ENCODE data around the gene GGT6.
A peak's percentile ranks its signal among the peaks of the same experiment; 100 is the strongest.
"Not testable (repeated sequence)": the region's sequence is repeated elsewhere in the genome, so short reads cannot be mapped to it uniquely, and the experiment has no call there.

GGT6 gene

GRCh38 chr17:4560421-4560820, at the start of gene GGT6:
Gene GGT6, minus strand, starts transcription at chr17:4560577. Its CDS starts 56 bp downstream, at chr17:4560521.
- DNase-seq: no peak

GRCh38 chr17:4610162-4610561, 49.8 kb upstream of the GGT6 start:
- no peak for DNase-seq

GRCh38 chr17:4609761-4610160, 49.4 kb upstream of the GGT6 start:
- DNase-seq: no peak

GRCh38 chr17:4607773-4608187, 47.4 kb upstream of the GGT6 start:
- no peak for DNase-seq

- DNase-seq: no peak
Measured at GRCh38 chr17:4607261-4607741, 46.9 kb upstream of the GGT6 start.

GRCh38 chr17:4605826-4606225, 45.4 kb upstream of the GGT6 start:
- no peak for DNase-seq

- DNase-seq: not testable (repeated sequence)
Measured at GRCh38 chr17:4604736-4605135, 44.4 kb upstream of the GGT6 start.

- no peak for DNase-seq
Measured at GRCh38 chr17:4604111-4604644, 43.8 kb upstream of the GGT6 start.

GRCh38 chr17:4602041-4602440, 41.7 kb upstream of the GGT6 start:
- no peak for DNase-seq

- DNase-seq: no peak
Measured at GRCh38 chr17:4601326-4601725, 40.9 kb upstream of the GGT6 start.

GRCh38 chr17:4600563-4600962, 40.2 kb upstream of the GGT6 start:
- no peak for DNase-seq

- DNase-seq: no peak
Measured at GRCh38 chr17:4599505-4600281, 39.3 kb upstream of the GGT6 start.

- no peak for DNase-seq
Measured at GRCh38 chr17:4598776-4599504, 38.6 kb upstream of the GGT6 start.

- DNase-seq: no peak
Measured at GRCh38 chr17:4597975-4598374, 37.6 kb upstream of the GGT6 start.

- no peak for DNase-seq
Measured at GRCh38 chr17:4596636-4597380, 36.4 kb upstream of the GGT6 start.

GRCh38 chr17:4595685-4596342, 35.4 kb upstream of the GGT6 start:
- not testable (repeated sequence) for DNase-seq

GRCh38 chr17:4594931-4595684, 34.7 kb upstream of the GGT6 start:
- DNase-seq: peak; percentile 55

GRCh38 chr17:4594406-4594805, 34.0 kb upstream of the GGT6 start:
- DNase-seq: no peak

GRCh38 chr17:4593021-4593421, 32.6 kb upstream of the GGT6 start:
- no peak for DNase-seq

- no peak for DNase-seq
Measured at GRCh38 chr17:4592240-4593005, 32.0 kb upstream of the GGT6 start.

GRCh38 chr17:4591529-4591928, 31.2 kb upstream of the GGT6 start:
- DNase-seq: no peak
